Activated CD4-positive, alpha-beta T cell treated with anti-CD3 and anti-CD28 coated beads, Interleukin-2, amount 50 U/mL, for 24 hours (primary cell): ENCODE measurements around the gene KRT36.
A peak's percentile ranks its signal among the peaks of the same experiment; 100 is the strongest.

Experiments used
- DNase-seq, 2 donors: peaks; one replicate each; pipeline ENCODE4 v3.0.0-alpha.2; 2020; ENCODE audit warnings: low read depth in 1 of 2, low spot score in 1 of 2

The KRT36 gene

DNA sequence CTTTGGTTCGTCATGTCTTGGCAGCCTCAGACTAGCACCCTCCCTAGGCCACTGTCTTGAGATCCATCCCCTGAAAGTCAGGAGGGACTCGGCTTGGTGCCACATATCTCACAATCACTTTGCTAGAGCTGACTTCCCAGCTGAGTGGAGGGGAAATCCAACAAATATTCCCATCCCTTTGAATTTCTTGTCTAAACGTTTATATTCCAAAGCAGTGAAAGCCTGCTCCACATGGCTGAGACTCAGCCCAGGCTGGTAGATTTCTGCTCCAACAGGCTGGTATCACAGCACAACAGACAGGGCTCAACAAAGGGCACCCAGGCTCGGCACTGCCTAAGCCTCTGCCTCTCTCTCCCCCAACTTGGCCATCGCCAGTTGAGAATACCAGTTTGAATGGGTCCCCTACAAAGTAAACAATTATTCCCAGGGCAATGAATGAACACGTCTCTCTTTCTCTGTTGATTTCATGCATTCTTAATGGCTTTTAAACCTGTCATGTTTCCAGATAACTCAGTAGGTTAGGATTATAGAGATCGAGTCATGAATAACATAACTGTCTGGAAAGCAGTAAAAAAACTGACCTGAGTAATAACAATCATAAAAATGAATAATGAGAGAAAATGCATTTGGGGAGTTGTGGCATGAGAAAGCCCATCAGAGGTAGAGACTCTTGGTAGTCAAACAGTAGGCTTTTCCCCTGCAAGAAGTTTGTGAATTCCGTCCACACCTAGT, 14.7 kb upstream of the KRT36 start:
- no peak for DNase-seq

DNA sequence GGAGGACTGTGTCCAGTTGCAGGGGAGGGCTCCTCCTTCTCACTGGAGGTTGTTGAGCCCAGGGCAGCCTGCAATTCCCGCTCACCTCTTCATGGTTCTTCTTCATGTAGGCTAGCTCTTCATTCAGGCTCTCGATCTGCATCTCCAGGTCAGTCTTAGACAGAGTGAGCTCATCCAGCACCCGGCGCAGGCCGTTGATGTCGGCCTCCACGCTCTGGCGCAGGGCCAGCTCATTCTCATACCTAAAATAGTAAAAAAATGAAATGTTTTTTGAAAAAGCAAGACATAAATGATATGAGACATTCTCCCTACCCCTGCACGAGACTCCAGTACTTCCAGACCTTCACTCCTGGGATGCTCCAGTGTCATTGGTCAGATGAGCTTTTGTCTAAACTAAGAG, 13.5 kb upstream of the KRT36 start:
- DNase-seq: no peak

DNA sequence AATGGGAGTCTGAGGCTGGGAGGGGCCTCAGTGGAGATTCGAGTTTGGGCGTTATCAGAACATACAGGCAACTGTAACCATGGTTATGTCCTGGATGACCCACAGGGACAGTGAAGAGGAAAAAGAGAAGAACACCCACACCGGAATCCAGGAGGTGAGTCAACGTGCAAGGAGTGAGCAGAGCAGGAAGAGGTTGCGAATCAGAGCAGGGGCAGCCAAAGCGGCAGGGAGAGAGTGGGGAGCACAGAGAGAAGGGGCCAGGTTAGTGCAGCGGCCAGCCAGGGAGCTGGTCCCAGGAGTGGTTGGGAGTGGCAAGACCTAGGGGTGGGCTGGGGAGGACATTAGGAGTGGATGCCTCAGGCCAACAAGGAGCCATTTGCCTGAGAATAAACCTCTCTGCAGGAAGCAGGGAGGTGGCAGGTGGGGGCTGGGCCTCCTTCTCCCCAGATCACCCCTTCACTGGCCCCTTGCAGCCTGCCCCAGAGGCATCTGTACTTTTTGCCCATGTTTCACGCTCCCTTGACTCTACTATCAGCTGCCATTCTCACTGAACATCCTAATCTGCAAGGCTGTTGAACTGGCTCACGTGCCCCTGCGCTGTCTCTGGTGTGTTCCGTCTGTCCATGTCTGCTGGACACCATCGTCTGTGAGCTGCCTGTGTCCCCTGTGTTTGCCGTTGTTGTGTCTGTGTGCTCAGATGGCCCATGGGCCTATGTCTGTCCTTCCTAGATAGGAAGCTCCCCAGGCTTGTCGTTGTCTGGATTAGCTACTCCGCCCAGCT, 10.6 kb upstream of the KRT36 start:
- DNase-seq: no peak

DNA sequence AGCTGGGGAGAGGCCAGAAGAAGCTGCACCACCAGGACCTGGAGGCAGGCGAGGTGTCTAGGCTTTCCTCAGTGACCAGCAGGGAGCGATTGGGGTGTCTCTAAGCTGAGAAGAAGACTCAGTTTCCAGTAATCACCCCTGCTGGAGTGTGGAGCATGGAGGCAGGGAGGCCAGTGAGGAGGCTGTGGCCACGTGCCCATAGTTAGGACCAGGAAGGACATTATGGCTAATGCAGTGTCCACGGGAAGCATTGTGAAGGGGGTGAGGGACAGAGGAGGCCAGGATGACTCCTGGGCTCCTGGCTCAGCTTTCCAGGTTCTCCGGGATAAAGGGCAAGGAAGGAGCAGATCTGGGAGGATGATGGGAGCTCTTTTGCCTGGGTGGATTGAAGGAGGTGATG, 10.0 kb upstream of the KRT36 start:
- DNase-seq: no peak

DNA sequence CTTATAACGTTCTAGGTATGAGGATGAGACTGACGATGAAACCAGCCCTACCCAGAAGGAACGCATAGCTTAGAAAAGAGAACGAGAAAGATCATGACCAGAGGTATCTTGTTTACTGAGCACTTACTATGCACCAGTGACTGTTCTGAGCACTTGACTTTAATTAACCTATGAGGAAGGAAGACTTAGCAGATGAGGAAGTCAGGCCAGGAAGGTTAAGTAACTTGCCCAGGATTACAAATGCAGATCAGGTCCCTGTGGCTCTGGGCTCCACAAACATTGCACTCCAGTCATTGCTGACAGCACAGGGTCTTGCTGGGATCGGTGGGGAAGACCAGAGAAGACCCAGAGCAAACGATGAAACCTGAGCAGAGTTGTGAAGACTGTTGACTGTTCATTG, 8.6 kb upstream of the KRT36 start:
- DNase-seq: no peak

DNA sequence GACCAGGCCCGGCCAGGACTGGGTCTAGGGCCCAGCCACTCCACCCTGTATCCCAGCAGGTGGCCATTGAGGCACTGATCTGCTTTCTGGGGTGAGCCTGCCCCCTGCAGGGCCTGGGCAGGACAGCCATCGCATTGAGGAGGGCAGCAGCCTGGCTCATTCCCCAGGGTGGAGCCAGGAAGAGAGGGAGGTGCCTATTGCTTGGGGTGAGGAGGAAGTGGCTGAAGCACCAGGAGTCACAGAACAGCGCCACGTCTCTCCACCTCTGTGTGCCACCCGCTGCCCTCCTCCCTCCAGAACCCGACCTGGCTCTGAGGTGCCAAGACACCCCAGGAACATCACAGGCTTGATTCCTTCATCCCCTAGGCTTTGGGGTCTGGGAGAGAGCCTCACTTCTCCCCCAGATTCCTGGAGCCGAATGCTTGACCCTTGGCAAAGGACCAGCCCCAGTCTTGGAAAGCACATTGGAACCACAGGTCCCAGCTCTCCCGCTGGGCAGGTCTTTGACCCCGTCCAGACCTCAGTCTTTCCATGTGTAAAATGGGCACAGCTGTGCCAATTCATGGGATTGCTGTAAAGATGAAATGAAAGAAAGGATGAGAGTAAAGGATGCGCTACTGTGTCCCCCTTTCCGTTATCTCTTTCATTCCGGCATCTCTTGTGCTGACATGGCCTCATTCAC, 7.2 kb upstream of the KRT36 start:
- peak; percentile 9 to 46 for DNase-seq

DNA sequence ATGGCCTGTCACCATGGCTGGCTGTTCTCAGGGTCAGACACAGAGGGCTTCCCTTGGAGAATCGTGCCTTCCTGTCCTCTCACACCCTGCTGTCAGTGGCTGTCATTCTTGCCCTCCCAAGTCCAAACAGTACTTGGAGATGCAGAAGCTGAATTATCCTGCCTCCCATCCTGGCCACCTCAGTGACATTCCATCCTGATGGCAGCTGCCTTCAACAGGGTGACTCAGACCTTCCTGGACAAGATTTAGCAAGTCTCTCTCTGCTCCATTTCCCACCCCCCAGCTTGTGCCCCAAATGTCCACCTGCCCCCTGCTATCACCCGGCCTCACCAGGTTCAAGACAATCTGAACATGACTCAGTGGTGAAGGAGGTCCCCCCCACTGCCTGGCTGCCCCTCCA, 4.8 kb upstream of the KRT36 start:
- DNase-seq: no peak

DNA sequence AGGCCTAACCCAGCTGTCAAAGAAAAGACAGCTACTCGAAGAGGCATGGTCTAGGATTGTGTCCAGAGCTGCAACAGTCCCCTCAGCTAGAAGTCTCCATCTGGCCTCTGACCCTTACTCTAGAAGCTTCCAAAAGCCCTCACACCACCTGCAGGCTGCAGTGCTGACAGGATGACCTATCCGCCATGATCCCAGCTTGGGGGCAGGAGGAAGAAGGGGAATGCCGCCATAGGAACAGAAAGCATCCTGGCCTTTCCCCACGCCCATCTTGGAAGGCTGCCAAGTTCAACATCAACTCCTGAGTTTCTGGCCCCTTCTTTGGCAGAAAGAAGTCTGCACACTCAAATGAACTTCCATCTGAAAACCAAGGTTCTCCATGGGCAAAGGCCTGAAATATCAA, 3.1 kb upstream of the KRT36 start:
- DNase-seq: no peak

DNA sequence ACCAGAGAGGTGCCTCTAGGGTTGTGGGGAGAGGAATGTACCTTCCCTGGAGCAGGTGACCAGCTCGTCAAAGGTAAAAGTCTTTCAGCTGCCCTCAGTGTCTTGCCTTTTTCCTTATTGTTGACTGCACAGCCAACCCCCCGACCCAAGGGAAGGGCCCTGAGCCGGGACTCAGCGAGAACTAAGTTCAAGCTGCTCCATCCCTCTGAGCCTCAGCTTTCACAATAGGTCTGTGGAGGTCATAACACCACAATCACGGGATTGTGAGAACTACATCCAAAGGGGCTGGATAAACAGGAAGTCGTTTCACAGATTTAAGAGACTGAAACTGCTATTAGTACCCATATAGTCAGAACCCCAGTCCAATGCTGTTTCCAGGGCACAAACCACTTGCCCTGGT, 2.6 kb upstream of the KRT36 start:
- DNase-seq: no peak

DNA sequence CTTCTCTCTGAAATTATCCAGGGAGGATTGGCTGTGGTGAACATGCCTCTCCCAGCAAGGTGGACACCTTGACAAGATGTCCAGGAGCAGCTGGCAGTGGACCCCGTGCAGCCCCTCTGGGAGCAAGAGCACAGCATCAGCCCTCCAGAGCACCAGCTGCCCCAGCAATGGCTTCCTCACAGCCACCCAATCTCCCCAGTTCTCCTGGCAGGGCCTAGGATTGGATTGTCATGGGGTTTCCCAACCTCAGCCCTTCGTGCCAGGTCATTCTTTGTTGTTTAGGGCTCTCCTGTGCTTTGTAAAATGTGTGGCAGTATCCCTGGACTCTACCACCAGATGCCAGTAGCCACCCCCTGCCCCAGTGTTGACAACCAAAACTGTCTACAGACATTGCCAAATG, 1.8 kb upstream of the KRT36 start:
- no peak for DNase-seq

DNA sequence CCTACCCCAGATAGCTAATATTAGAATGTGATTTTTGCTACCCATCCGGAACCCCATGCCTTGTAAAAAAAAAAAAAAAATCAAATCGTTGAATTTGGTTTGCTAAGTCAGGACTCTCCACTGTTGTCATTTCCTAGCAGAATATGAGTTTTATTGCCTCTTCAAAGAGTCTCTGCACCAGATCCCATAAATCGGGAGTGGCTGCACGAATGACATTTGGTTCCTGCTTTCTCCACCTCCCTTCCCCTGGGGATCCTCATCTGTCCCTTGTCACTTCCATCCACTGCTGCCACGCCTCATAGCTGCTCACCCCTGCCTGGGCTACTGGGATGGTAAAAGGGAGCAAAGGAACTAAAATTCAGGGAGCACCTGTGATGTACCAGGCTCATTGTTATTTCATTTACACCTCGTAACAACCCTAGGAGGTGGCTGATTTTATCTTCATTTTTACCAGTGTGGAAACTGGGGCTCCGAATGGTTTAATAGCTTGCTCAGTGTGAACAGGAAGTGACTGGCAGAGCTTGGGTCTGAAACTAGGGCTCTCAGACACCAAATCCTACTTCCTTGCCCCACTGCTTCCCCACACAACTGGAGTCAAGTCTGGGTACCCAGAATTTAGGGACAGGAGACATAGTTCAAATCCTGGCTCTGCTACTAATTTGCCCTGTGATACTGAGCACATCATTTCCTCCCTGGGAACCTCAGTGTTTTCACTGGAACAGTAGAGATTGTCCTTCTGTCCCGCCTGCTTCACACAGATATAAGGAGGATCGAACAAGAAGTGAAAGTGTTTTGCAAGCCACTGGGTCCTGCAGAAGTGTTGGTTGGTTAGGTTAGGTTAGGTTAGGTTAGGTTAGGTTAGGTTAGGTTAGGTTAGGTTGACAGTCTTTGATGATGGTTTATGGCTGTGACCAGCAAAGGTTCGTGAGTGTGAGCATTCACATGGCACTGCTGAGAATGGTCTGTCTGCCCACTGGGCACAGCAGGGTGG, 585 bp upstream of the KRT36 start:
- no peak for DNase-seq

DNA sequence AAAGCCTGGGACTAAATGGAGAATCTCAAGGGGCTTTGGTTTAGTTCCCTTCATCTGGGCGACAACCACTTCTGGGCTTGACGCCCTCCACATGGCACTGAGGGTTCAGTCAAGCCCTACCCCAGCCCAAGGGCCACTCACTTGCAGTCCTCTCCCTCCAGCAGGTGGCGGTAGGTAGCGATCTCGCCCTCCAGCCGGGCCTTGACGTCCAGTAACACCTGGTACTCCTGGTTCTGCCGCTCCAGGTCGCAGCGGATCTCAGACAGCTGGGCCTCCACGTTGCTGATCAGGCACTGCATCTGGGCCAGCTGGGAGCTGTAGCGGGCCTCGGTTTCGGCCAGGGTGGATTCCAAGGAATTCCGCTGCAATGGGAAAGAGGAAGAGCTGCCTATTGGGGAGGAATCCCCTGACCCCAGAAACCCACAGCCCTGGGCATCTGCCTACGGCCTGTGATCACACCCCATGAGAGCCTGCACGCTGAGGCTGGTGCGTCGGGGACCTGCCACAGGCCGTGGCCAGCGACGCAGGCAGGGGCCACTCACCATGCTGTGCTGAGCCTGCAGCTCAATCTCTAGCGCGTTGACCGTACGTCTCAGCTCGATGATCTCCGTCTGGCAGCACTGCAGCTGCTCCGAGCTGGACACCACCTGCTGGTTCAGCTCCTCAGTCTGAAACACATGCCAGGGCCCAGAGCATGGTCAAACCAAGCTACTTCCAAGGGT, 2.7 kb downstream of the KRT36 start:
- peak in 1 of 2 donors; percentile 5 for DNase-seq

DNA sequence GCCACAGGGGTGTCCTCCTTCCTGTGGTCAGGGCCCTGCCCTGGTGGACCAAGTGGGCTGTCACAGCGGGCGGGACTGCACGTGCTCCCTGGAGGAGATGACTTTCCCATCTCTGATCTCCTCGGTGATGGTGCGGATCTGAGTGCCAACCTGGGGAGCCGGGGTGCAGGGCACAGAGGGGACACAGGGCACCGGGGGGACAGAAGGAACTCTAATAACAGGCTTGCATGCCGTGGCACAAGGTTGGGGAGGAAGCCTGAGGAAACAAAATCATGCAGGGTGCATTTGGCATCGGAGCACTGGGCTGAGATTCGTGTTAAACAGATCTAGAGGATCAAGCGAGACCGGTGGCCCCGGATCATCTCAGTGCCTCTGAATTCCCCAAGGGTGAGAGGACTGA, 3.4 kb downstream of the KRT36 start:
- no peak for DNase-seq

DNA sequence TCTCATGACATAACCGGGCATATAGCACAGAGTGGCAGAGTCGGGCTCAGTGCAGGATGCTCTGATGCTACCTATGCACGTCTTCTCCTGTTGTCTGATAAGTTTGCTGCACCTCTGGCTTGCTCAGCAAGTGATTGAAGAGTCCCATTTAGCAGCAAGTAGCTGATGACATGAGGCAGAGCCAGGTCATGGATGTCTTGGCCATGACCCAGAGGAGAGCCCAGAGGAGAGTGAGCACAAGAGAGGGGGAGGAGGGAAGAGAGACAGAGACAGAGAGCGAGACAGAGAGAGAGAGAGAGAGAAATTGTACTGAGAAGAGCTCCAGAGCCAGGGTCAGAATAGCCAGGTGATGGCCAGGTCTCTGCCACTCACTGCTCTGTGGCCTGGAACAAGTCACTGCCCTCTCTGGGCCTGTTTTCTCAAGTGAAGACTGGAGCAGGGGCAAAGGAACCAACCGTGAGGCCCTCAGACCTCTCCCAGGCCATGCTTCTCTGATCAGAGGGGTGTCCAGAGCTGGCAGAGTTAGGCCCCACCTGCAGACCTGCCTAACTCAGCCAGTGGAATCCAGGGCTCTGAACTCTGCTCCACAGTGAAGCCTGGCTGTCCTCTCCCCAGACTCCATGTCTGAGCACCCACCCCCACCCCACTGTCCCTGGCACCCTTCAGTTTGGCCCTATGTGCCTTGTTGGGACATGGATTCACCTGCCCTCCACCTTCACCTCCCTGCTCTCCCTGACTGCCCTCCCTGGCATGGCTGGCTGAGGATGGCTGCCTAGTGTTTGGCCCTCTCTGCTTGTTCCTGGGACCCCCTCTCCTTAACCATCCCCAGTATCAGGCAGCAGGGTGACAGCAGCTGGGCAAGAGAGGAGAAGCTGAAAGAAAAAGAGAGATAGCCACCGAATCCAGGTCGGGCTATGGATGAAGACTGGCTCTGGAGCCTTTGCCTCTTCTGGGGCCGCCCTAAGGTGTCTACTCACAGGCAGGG, 4.5 kb downstream of the KRT36 start:
- no peak for DNase-seq

DNA sequence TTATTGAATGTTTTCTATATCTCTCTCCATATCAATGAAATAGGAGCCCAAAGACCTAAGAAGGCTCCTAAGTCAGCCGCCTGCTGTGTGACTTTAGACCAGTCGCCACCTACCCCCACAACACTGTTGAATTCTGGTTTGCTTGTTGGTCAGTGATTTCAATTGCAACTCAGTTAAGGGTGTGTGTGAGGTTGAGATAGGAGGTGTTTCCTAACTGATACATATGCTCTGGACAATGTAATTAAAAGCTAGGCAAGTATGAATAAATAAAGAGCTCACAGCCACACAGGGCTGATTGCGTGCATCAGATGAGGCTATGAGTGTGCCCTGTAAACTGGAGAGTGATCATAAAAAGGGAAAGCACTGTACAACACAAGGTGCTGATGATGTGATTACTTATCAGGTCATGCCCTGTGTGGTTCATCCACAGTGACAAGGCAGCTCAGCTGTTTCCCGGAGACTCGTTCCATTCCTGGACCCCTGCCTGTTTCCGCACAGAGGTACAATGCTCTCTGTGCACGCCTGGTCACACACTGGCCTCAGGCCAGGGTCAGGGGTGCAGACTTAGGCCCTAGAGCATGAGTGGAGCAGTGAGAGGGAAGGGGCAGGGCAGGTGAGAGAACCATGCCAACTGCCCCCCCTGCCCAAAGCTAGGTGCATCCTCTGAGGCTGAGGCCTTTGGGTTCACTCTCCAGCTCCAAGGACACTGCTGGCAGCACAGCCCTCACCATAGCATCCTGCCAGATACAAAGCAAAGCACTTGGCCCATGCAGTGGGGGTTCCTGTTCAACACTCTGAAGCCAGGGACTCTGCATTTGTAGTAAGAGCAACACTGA, 5.5 kb downstream of the KRT36 start:
- no peak for DNase-seq

DNA sequence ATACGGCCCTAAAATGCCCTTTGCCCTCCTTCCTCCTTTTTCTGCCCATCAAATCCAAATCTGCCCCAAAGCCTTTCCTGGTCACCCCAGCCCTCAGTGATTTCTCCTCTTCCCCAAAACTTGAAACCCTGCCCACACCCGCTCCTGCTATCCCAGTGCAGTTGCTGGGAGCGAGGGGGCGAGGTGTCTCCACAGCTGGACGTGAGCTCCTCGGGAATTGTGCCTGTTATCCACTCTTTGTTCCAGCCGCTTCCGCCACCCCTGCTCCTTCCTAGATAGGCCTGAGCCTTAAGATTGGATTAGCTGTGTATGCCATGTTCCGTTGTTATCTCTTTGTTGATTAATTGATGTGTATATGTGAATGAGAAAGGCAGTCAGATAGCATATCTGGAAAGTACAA, 6.2 kb downstream of the KRT36 start:
- DNase-seq: no peak

DNA sequence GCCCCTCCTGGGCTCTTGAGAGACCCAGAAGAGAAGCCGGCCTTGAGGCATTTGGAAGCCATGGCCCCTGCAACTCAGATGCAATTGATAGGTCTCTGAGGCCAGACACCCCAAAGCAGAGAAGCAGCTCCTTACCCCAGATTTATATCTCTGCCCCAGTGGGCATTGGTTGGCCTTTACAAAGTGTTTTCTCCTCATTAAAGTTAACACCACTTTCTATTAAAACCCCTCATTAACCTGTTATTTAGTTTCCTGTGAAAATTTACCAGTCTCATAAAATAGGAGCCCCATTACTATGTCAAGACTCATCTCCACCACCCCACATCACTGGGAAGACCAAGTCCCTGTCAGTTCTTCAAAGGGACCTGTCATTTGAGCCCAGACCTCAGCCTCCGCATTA, 8.7 kb downstream of the KRT36 start, which contains the start of gene KRT35:
Gene KRT35 (minus strand): TSS at position 116 of the 400 bp plus-strand sequence. CDS start 54 bp downstream, at position 62.
- no peak for DNase-seq

DNA sequence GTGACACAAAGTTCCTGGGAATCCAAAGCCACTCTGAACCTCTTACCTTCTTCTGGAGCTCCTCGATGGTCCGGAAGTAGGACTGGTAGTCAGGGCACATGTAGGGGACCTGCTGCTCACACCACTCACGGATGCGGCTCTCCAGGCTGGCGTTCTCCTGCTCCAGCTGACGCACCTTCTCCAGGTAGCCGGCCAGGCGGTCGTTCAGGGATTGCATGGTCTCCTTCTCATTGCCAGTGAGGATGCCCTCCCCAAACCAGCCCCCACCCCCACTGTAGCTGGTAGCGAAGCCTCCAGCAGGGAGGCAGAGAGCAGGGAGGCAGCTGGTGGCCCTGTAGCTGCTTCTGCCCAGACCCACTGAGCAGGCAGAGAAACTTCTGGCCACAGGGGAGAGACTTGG, 9.1 kb downstream of the KRT36 start:
- no peak for DNase-seq
